ENCODE measurements around the gene BMP4. TPM values are rescaled to one million over a fixed set of nuclear protein-coding genes. Genes with fewer than 3 reads are reported as not detected.

Gene BMP4
- total RNA-seq, 2 donors from 2014 or later, result 9.2 to 12.5 TPM

GRCh38 chr14:53950031-53950793 lies 6.4 kb downstream of the BMP4 start:
- ATAC-seq (no peak), DNase-seq (no peak)
- intact Hi-C loops (cut with DNase I), result loop anchor here (5.0 to 10.0 kb wide), 2 partner anchors 58 to 225 kb away; no protein-coding TSS in a partner anchor

GRCh38 chr14:53949201-53949600 lies 7.4 kb downstream of the BMP4 start:
- intact Hi-C loops (cut with DNase I), result no loop called here
- no peak for DNase-seq
- no peak for ATAC-seq

GRCh38 chr14:53948205-53948884 lies 8.3 kb downstream of the BMP4 start:
- intact Hi-C loops (cut with DNase I), result no loop called here
- no peak for ATAC-seq

GRCh38 chr14:53947452-53948204 lies 9.0 kb downstream of the BMP4 start:
- intact Hi-C loops (cut with DNase I), result no loop called here
- DNase-seq (no peak), ATAC-seq (no peak)

More at GRCh38 chr14:53948205-53948884, 8.3 kb downstream of the BMP4 start:
- DNase-seq, result no peak

GRCh38 chr14:53947094-53947445 lies 9.6 kb downstream of the BMP4 start:
- ATAC-seq, result peak in 1 of 2 donors; percentile 13
- intact Hi-C loops (cut with DNase I), result no loop called here
- no peak for DNase-seq

- intact Hi-C loops (cut with DNase I), result no loop called here
- ATAC-seq, result peak; percentile 25 to 34
These were observed 10.1 kb downstream of the BMP4 start for GRCh38 chr14:53946404-53947093.

GRCh38 chr14:53946071-53946403 lies 10.6 kb downstream of the BMP4 start:
- ATAC-seq (no peak), DNase-seq (no peak)
- intact Hi-C loops (cut with DNase I), result no loop called here

More at GRCh38 chr14:53946404-53947093, 10.1 kb downstream of the BMP4 start:
- DNase-seq, result no peak

GRCh38 chr14:53943751-53944083 lies 12.9 kb downstream of the BMP4 start:
- DNase-seq (no peak), ATAC-seq (no peak)
- intact Hi-C loops (cut with DNase I), result no loop called here

GRCh38 chr14:53942970-53943750 lies 13.5 kb downstream of the BMP4 start:
- intact Hi-C loops (cut with DNase I), result no loop called here

GRCh38 chr14:53938136-53938837 lies 18.3 kb downstream of the BMP4 start:
- ATAC-seq, result peak in 1 of 2 donors; percentile 27
- no peak for DNase-seq
- intact Hi-C loops (cut with DNase I), result no loop called here

More at GRCh38 chr14:53942970-53943750, 13.5 kb downstream of the BMP4 start:
- ATAC-seq (no peak), DNase-seq (no peak)

GRCh38 chr14:53934778-53935414 lies 21.7 kb downstream of the BMP4 start:
- DNase-seq, result no peak
- no peak for ATAC-seq
- intact Hi-C loops (cut with DNase I), result no loop called here

- intact Hi-C loops (cut with DNase I), result no loop called here
- ATAC-seq (no peak), DNase-seq (no peak)
These were observed 23.7 kb downstream of the BMP4 start for GRCh38 chr14:53932966-53933365.

GRCh38 chr14:53929871-53930715 lies 26.5 kb downstream of the BMP4 start:
- DNase-seq (no peak), ATAC-seq (no peak)
- intact Hi-C loops (cut with DNase I), result no loop called here

GRCh38 chr14:53927171-53927570 lies 29.5 kb downstream of the BMP4 start:
- intact Hi-C loops (cut with DNase I), result no loop called here
- no peak for ATAC-seq
- DNase-seq, result no peak

- ATAC-seq (peak in 1 of 2 donors; percentile 53), DNase-seq (no peak)
- intact Hi-C loops (cut with DNase I), result no loop called here
These were observed 31.3 kb downstream of the BMP4 start for GRCh38 chr14:53925201-53925766.

- intact Hi-C loops (cut with DNase I), result no loop called here
- ATAC-seq (no peak), DNase-seq (no peak)
These were observed 31.9 kb downstream of the BMP4 start for GRCh38 chr14:53924753-53925152.

GRCh38 chr14:53921027-53921426 lies 35.6 kb downstream of the BMP4 start:
- DNase-seq (no peak), ATAC-seq (no peak)
- intact Hi-C loops (cut with DNase I), result no loop called here
